ENCODE data around the gene SLC24A3.

The SLC24A3 gene

DNA sequence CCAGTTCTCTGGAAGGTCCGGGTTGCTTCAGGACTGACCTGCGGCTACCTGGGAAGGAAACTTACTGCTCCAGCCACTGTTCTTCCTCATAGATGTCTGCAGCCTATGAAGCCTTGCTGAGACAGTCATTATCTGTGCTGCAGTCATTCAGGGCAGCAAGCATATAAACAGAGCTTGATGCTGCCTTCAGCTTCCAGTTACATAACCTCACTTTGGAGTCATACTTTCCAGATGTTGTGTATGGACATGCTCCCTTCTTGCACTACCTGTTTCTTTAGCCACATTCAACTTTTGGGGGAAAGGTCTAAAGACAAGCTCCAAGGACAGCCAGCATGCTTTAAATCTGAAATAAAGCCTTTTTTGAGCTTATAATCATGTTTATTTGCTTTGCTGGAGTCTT is 98.1 kb downstream of the SLC24A3 start:
- DNase-seq = no peak

GRCh38 chr20:19313342-19314069 is 101.1 kb downstream of the SLC24A3 start:
- no peak for DNase-seq

- DNase-seq = no peak
Measured at GRCh38 chr20:19314621-19315020, 102.2 kb downstream of the SLC24A3 start.

DNA sequence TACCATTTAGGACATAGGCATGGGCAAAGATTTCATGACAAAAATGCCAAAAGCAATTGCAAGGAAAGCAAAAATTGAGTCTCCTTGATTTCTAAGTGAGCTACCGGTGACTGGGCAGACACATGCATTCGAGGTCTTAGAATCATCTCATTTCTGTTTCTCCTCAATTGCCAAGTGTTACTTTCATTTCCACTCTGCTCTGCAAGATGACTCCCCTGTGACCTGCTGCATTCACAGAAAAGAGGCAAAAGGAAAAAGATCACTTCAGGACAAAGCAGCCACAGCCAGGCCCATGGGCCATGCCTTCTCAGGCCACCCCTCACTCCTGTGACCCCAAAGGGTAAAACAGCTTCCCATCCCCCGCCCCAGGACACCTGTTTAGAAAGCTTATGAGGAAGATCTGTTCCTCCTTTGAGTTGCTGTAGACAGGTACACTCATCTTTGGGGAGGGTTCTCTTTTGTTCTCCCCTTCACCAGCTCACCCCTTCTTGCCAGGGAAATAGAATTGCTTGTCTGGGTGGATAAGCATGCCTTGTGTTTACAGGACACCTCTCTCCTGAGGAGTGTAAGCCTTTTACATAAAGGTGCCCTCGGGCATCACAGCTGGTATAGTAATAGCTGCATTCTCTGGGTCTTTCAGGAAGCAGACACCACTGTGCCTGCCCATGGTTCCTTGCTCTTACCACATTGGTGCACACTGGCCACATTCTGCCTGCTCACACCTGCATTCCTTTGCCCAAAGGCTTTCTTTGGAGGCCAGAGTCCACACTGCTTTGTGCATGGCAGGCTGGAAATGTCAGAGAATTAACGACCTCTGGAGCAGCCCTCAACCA is 105.0 kb downstream of the SLC24A3 start:
- DNase-seq = no peak

- no peak for DNase-seq
Measured at GRCh38 chr20:19318610-19319009, 106.2 kb downstream of the SLC24A3 start.

GRCh38 chr20:19320005-19320404 is 107.6 kb downstream of the SLC24A3 start:
- DNase-seq = no peak

DNA sequence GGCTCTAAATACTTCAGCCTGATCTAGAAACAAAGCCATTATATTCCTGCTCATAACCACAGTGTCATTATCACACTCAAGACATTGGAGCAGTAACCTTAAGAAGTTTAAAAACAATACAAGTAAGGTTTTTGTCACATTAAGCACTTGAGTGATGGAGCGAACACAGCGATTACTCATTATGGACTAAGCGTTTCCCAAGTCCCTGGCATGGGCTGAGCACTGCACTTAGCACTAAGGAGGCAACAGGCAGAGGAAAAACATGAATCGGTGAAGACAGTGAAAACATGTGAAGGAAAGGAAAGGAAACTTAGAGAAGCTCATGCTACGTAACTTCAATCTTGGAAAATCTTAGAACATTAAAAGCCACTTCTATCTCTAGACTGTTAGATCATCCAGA is 108.7 kb downstream of the SLC24A3 start:
- DNase-seq = no peak

- no peak for DNase-seq
Measured at GRCh38 chr20:19322061-19322985, 109.9 kb downstream of the SLC24A3 start.

- no peak for DNase-seq
Measured at GRCh38 chr20:19327401-19327800, 115.0 kb downstream of the SLC24A3 start.

DNA sequence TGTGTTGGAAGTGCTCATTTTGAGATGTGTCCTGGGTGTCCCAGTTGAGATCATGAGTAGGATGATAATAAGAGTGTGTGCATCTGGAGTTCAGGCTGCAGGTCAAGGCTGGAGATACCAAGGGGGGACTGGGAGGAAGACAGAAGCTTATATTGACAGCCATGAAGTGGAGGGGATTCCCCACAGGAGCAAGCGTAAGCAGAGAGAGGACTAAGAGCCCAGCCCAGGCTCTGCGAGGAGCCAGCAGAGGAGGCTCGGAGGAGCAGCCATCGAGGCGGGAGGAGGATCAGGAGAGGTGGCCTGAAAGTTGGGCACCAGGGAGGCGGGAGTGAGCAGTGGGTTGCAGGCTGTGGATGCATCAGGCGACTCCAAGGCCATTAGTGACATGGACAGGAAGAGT is 116.2 kb downstream of the SLC24A3 start:
- DNase-seq = no peak

GRCh38 chr20:19330038-19330437 is 117.6 kb downstream of the SLC24A3 start:
- DNase-seq = no peak

DNA sequence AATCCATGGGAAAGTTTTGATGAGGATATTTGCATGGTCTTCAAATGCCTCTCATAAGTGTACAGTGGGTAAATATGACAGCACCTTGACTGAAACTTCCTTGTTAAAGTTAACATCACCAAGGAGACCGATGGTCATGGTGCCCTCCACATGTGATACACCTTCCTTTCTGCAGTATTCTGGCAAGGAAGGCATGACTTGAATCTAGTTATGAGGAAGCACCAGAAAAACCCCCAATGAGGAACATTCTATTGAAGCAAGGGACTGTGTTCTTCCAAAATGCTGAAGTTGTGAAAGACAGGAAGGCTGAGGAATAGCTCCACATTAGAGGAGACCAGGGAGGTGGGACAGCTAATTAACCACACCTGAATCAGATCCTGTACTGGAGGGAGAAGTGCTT is 118.3 kb downstream of the SLC24A3 start:
- no peak for DNase-seq

DNA sequence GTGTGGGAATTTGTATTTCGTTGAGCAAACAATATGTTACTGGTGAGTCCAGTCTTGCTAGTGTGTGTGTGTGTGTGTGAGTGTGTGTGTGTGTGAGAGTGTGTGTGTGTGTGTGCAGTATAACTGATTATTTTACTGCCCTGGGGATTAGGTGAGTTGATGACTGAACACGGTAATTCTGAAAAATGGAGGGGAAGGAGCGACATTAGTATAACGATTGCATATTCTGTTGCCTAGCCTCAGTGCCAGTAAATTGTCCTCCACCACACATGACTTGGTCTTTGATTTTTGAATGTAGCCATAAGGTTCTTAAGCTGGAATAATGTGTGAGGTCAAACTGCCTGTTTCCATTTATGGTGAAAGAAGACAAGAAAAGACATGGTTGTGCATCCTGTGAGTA is 121.1 kb downstream of the SLC24A3 start:
- DNase-seq = no peak

- no peak for DNase-seq
Measured at GRCh38 chr20:19335341-19335740, 122.9 kb downstream of the SLC24A3 start.

GRCh38 chr20:19335916-19336315 is 123.5 kb downstream of the SLC24A3 start:
- DNase-seq = no peak

- DNase-seq = no peak
Measured at GRCh38 chr20:19336631-19337030, 124.2 kb downstream of the SLC24A3 start.

GRCh38 chr20:19338380-19338779 is 125.9 kb downstream of the SLC24A3 start:
- no peak for DNase-seq

GRCh38 chr20:19338960-19339359 is 126.5 kb downstream of the SLC24A3 start:
- DNase-seq = no peak

DNA sequence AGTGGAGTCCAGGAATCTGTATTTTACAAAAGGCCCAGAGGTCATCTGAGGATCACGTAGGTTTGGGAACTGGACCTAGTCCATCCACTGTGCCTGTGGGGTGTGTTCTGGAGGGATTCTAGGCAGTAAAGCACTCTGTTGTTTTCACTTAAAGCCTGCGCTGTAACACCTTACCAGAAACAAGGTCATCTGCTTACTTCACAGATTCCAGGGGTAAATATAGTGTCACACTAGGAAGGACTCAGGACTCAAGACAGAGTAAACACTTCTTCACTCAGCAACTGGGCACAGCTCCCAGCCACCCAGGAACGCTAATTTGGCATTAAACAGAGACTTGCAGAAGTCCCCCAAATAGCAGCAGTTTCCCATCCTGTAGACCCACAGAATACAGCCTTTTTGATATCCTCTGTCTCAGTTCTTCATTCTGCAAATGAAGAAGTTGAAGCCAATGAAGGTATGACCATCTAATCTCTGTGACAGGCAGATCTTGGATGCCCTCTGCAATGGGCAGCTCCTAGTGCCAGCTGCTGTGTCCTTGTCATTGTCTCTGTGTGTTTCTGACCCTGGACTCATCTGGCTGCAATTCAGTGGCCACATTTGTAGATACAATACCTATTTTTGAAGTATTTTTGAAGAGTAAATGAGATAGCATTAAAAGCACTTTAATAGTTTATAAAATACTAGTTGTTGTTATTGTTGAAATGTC is 129.1 kb downstream of the SLC24A3 start:
- DNase-seq = no peak

- DNase-seq = no peak
Measured at GRCh38 chr20:19344341-19344740, 131.9 kb downstream of the SLC24A3 start.

DNA sequence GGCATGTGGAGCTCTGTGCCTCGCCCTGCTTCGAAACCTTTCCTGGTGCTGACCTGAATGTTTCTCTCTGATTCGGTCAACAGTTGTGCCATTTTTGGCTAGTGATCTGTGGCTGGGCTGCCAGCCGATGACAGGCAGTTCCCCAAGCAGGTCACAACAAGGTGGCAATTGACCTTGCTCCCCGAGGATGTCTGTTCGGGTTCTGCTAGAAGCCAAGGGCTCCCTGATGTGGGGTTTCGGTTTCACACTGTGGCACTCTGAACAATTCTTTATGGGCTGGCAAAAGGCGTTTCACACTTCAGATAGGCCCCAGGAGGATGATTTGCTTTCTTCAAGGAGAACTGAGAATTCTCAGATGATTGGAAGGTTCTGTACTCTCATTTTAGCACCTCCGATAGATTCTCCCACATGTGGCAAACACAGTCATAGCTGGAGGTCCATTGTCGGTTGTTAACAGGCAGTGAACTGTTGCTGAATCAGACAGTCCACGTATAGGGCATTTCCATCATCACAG is 135.6 kb downstream of the SLC24A3 start:
- no peak for DNase-seq

DNA sequence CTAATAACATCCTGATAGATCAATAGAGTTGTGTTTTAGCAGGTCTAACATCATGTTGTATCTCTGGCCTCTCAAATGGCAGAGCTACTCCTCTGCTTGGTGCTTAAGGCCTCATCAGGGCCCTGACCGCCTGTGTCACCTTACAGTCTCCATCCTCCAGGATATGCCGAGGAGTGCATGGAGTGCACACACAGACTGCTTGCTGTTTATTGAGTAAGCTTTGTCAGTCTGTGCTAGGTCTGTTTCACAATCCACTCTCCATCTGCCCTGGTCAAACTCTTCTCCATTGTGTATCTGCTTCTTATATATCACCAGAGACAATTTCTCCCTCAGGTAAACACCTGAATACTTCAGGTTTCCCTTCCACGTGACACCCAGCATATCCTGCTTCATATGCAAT is 136.1 kb downstream of the SLC24A3 start:
- DNase-seq = no peak
